Retinal pigment epithelial cell (primary cell): Measurements from ENCODE around the gene HSDL1.

Source experiments
- DNase-seq: peaks from one replicate; pipeline ENCODE4 v3.0.0-alpha.2; 2010; ENCODE audit warnings: low read depth
- H3K4me3 ChIP-seq: 2 replicates; pipeline ENCODE4 v1.5.1; 2011; ENCODE audit warnings: mild to moderate bottlenecking, low read length, control low read depth, moderate library complexity
- CTCF ChIP-seq: conservative IDR thresholded peaks from 2 replicates; pipeline ENCODE4 v1.5.1; 2011; ENCODE audit warnings: low read depth, low read length, control low read depth, inconsistent platforms

HSDL1 gene

GRCh38 chr16:84175350-84176081 is 30.5 kb upstream of the HSDL1 start:
- no peak overlapping the region for H3K4me3 ChIP-seq
- peak; percentile 89 for TF ChIP-seq CTCF
- no peak for DNase-seq

GRCh38 chr16:84174396-84174795 is 29.4 kb upstream of the HSDL1 start:
- H3K4me3 ChIP-seq, result no peak overlapping the region
- no peak for TF ChIP-seq CTCF
- DNase-seq, result no peak

- no peak for TF ChIP-seq CTCF
- DNase-seq, result no peak
- no peak overlapping the region for H3K4me3 ChIP-seq
These were observed 24.9 kb upstream of the HSDL1 start for GRCh38 chr16:84169765-84170310.

GRCh38 chr16:84166796-84167695 is 22.1 kb upstream of the HSDL1 start:
- no peak overlapping the region for H3K4me3 ChIP-seq
- no peak for DNase-seq
- TF ChIP-seq CTCF, result no peak

GRCh38 chr16:84165746-84166145 is 20.8 kb upstream of the HSDL1 start:
- no peak for TF ChIP-seq CTCF
- no peak for DNase-seq
- no peak overlapping the region for H3K4me3 ChIP-seq

GRCh38 chr16:84161801-84162200 is 16.8 kb upstream of the HSDL1 start:
- TF ChIP-seq CTCF, result no peak
- H3K4me3 ChIP-seq, result no peak overlapping the region
- no peak for DNase-seq
